Measurements from ENCODE around the gene CTBP1.

GRCh38 chr4:1203026-1203616, 45.8 kb downstream of the CTBP1 start:
- TF ChIP-seq RAD21 (IDR thresholded peaks at IDR 0.05; ENCODE audit: low read depth), result no peak
- no peak for TF ChIP-seq REST (IDR thresholded peaks at IDR 0.05; ENCODE audit: low read depth)
- TF ChIP-seq TCF12 (IDR thresholded peaks at IDR 0.05; ENCODE audit: low read depth), result no peak
- no peak for TF ChIP-seq TEAD4 (IDR thresholded peaks at IDR 0.05)
- no peak for TF ChIP-seq EP300 (IDR thresholded peaks at IDR 0.05; ENCODE audit: borderline replicate concordance)
